ENCODE measurements around the gene IFI35. TPM values are rescaled to one million over a fixed set of nuclear protein-coding genes. Genes with fewer than 3 reads are reported as not detected.

IFI35 gene
- total and polyA plus RNA-seq, 9 of the 15 experiments (the other 6 are each of a cell fraction or from before 2014, with no cell fraction given), result 4.4 to 13.1 (median 10.2) TPM

DNA sequence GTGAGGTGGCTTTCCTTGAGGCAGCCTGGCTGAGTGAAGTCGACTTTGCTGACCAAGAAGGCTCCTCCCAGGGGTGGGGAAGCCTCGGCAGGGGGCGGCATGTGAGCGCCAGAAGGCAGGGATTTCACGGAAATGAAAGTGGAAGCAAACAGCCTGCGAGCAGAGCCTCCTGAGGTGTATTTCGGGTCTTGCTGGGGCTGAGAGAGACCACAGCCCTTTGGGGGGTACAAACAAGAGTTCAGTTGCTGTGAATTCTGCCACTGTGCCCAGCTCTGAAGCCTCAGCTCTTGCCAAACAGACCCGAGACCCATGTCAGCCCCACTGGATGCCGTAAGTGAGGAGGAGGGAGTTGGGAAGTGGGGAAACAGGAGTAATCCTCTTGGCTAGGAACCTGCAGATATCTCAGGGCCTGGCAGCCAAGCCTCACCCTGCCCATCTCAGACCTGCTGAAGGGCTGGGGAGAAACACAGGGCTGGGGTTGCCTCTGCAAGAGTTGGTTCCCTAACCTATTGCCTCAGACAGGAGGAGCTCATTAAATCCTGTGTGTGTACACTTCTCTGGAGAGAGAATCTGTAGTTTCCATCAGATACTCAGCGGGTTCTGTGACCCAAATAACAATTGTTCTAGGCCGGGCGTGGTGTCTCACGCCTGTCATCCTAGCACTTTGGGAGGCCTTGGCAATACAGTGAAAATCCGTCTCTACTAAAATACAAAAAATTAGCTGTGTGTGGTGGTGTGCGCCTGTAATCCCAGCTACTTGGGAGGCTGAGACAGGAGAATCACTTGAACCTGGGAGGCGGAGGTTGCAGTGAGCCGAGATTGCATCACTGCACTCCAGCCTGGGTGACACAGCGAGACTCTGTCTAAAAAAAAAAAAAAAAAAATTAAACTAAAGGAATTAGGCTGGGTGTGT lies at the start of gene IFI35 (continued):
- TF ChIP-seq MCM7 (IDR thresholded peaks at IDR 0.05) (no peak), PTBP1 (IDR thresholded peaks at IDR 0.05; ENCODE audit: low read depth, low read length) (no peak), ZNF589 (CRISPR knock-in tag; IDR thresholded peaks at IDR 0.05; ENCODE audit: low read depth) (no peak), GATAD2B (IDR thresholded peaks at IDR 0.05; ENCODE audit: borderline replicate concordance) (no peak), KHSRP (IDR thresholded peaks at IDR 0.05) (no peak), ETV5 (CRISPR knock-in tag; IDR thresholded peaks at IDR 0.05; ENCODE audit: low read depth) (no peak), NUFIP1 (IDR thresholded peaks at IDR 0.05; ENCODE audit: partially characterized antibody) (no peak), ELF2 (CRISPR knock-in tag; IDR thresholded peaks at IDR 0.05) (no peak), SMARCA4 (IDR thresholded peaks at IDR 0.05) (no peak), ZNF12 (CRISPR knock-in tag; IDR thresholded peaks at IDR 0.05) (no peak), RFX5 (IDR thresholded peaks at IDR 0.05; ENCODE audit: low read depth, low read length) (no peak), ARID2 (IDR thresholded peaks at IDR 0.05) (no peak), FIP1L1 (IDR thresholded peaks at IDR 0.05; ENCODE audit: low read depth, low read length, poor library complexity, severe bottlenecking) (no peak), ZNF24 (IDR thresholded peaks at IDR 0.05) (no peak), ZNF444 (CRISPR knock-in tag; IDR thresholded peaks at IDR 0.05) (no peak), MTF1 (CRISPR knock-in tag; IDR thresholded peaks at IDR 0.05; ENCODE audit: borderline replicate concordance) (no peak), ZNF507 (tag; conservative IDR thresholded peaks at IDR 0.05) (no peak)
- TF ChIP-seq, protein P1, sequence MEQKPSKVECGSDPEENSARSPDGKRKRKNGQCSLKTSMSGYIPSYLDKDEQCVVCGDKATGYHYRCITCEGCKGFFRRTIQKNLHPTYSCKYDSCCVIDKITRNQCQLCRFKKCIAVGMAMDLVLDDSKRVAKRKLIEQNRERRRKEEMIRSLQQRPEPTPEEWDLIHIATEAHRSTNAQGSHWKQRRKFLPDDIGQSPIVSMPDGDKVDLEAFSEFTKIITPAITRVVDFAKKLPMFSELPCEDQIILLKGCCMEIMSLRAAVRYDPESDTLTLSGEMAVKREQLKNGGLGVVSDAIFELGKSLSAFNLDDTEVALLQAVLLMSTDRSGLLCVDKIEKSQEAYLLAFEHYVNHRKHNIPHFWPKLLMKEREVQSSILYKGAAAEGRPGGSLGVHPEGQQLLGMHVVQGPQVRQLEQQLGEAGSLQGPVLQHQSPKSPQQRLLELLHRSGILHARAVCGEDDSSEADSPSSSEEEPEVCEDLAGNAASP (IDR thresholded peaks at IDR 0.05), result no peak
- TF ChIP-seq, protein P2, sequence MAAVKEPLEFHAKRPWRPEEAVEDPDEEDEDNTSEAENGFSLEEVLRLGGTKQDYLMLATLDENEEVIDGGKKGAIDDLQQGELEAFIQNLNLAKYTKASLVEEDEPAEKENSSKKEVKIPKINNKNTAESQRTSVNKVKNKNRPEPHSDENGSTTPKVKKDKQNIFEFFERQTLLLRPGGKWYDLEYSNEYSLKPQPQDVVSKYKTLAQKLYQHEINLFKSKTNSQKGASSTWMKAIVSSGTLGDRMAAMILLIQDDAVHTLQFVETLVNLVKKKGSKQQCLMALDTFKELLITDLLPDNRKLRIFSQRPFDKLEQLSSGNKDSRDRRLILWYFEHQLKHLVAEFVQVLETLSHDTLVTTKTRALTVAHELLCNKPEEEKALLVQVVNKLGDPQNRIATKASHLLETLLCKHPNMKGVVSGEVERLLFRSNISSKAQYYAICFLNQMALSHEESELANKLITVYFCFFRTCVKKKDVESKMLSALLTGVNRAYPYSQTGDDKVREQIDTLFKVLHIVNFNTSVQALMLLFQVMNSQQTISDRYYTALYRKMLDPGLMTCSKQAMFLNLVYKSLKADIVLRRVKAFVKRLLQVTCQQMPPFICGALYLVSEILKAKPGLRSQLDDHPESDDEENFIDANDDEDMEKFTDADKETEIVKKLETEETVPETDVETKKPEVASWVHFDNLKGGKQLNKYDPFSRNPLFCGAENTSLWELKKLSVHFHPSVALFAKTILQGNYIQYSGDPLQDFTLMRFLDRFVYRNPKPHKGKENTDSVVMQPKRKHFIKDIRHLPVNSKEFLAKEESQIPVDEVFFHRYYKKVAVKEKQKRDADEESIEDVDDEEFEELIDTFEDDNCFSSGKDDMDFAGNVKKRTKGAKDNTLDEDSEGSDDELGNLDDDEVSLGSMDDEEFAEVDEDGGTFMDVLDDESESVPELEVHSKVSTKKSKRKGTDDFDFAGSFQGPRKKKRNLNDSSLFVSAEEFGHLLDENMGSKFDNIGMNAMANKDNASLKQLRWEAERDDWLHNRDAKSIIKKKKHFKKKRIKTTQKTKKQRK (IDR thresholded peaks at IDR 0.05; ENCODE audit: borderline replicate concordance, low read depth, low read length), result no peak
- TF ChIP-seq, protein P3, sequence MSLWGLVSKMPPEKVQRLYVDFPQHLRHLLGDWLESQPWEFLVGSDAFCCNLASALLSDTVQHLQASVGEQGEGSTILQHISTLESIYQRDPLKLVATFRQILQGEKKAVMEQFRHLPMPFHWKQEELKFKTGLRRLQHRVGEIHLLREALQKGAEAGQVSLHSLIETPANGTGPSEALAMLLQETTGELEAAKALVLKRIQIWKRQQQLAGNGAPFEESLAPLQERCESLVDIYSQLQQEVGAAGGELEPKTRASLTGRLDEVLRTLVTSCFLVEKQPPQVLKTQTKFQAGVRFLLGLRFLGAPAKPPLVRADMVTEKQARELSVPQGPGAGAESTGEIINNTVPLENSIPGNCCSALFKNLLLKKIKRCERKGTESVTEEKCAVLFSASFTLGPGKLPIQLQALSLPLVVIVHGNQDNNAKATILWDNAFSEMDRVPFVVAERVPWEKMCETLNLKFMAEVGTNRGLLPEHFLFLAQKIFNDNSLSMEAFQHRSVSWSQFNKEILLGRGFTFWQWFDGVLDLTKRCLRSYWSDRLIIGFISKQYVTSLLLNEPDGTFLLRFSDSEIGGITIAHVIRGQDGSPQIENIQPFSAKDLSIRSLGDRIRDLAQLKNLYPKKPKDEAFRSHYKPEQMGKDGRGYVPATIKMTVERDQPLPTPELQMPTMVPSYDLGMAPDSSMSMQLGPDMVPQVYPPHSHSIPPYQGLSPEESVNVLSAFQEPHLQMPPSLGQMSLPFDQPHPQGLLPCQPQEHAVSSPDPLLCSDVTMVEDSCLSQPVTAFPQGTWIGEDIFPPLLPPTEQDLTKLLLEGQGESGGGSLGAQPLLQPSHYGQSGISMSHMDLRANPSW (CRISPR knock-in tag; IDR thresholded peaks at IDR 0.05), result no peak
- TF ChIP-seq, protein P4, sequence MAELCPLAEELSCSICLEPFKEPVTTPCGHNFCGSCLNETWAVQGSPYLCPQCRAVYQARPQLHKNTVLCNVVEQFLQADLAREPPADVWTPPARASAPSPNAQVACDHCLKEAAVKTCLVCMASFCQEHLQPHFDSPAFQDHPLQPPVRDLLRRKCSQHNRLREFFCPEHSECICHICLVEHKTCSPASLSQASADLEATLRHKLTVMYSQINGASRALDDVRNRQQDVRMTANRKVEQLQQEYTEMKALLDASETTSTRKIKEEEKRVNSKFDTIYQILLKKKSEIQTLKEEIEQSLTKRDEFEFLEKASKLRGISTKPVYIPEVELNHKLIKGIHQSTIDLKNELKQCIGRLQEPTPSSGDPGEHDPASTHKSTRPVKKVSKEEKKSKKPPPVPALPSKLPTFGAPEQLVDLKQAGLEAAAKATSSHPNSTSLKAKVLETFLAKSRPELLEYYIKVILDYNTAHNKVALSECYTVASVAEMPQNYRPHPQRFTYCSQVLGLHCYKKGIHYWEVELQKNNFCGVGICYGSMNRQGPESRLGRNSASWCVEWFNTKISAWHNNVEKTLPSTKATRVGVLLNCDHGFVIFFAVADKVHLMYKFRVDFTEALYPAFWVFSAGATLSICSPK (IDR thresholded peaks at IDR 0.05; ENCODE audit: borderline replicate concordance), result no peak
